Pulmonary artery endothelial cell (primary cell): ENCODE data around the gene E2F2. TPM values are rescaled to one million over a fixed set of nuclear protein-coding genes. Genes with fewer than 3 reads are reported as not detected.

Source experiments
- DNase-seq: peaks from one replicate; pipeline ENCODE4 v3.0.0-alpha.2; 2011; ENCODE audit warnings: low read depth, low spot score
- total RNA-seq: library from RNA; depleted of rRNA; stranded (reverse); fragments of >200 nt; gene quantifications from 2 replicates; pipeline ENCODE4 v1.2.3, GENCODE V29; 2014

E2F2 gene
- total RNA-seq = 2.1 and 3.8 TPM in 2 replicates

- DNase-seq = no peak
Measured at GRCh38 chr1:23530747-23531561, at the start of gene E2F2. Gene E2F2, minus strand, starts transcription at chr1:23531233. Its CDS starts 440 bp downstream, at chr1:23530793.

DNA sequence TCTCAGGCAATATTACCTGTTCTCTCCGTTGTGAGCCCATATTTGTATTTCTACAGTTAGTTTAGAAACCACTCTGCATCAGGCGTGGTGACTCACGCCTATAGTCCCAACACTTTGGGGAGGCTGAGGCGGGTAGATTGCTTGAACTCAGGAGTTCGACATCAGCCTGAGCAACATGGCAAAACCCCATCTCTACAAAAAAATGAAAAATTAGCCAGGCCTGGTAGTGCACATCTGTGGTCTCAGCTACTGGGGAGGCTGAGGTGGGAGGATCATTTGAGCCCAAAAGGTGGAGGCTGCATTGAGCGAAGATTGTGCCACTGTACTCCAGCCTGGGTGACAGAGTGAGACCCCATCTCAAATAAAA lies 47.9 kb upstream of the E2F2 start:
- no peak for DNase-seq

- no peak for DNase-seq
Measured at GRCh38 chr1:23578311-23578996, 47.4 kb upstream of the E2F2 start.

DNA sequence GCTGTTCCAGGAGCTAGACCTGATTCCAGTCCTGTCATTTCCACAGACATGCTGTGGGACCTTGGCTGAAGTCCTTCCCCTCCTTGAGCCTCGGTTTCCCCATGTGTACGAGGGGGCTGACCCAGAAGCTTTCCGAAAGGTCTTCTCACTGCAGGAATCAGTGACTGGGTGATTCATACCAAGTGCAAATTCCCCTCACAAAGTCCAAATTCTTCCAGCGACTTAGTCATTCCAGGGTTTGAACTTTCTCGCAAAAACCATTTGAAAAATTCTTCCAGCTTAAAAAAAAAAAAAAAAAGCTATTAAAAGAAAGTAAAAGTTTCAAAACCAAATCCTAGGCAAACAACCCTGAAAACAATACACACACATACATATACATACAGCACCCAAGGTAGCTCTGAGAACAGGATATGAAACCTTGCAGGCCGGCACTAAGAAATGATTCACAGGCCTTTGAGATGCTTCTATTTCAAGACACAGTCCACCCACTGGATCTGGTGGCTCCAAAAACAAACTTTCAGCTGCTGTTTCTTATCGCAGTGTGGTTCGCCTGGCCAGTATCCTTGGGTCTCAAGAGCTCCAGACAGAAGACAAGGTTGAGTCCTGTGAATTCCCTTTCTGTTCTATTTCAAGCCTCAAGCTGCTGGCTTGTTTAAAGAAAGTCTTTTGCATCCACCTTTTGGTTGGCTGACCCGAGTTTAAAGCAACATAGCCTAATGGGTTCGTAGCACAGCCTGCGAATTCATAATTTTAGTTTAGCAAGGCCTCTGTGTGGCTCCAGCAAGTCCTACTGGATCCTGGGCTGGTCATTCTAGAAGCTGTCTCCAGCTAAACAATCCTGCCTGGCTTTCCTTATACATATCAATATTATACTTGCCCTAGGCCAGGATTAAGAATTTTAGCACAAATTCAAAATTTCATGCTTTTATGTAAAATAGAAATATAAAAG lies 46.3 kb upstream of the E2F2 start:
- no peak for DNase-seq

- DNase-seq = no peak
Measured at GRCh38 chr1:23576338-23577055, 45.5 kb upstream of the E2F2 start.

GRCh38 chr1:23575226-23575810 lies 44.3 kb upstream of the E2F2 start:
- DNase-seq = no peak

DNA sequence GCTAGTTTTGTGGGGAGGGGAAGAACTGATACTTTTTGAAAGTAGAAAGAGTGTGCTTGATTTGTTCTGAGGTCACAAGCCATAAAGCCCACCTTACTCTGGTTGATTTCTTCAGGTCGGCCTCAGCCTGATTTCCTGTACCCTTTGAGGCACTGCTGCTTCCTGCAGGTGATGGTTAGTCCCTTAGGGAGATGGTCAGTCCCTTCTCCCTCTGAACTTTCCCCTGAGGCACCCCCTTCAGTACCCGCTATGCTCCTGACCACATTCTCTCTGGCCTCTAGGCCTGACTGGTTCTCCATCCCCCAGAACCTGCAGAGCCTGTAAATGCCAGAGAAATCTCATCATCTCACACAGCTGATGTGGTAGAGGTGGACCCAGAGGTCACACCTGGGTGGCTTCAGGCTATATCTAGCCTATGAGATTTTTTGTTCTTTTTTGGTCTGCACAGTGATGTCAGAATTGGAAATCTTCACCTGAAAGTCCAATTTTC lies 43.3 kb upstream of the E2F2 start:
- DNase-seq = no peak

- DNase-seq = no peak
Measured at GRCh38 chr1:23573574-23574182, 42.6 kb upstream of the E2F2 start.

DNA sequence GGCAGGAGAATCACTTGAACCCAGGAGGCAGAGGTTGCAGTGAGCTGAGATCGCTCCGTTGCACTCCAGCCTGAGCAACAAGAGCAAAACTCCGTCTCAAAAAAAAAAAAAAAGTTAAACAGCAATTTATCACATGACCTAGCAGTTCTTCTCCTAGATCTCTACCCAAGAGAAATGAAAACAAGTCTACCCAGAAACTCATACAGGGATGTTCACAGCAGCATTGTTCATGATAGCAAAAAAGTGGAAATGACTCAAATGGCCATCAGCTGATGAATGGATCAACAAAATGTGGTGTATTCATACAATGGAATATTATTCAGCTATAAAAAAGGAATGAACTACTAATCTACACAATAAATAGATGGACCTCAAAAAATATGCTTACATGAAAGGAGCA lies 40.4 kb upstream of the E2F2 start:
- no peak for DNase-seq

DNA sequence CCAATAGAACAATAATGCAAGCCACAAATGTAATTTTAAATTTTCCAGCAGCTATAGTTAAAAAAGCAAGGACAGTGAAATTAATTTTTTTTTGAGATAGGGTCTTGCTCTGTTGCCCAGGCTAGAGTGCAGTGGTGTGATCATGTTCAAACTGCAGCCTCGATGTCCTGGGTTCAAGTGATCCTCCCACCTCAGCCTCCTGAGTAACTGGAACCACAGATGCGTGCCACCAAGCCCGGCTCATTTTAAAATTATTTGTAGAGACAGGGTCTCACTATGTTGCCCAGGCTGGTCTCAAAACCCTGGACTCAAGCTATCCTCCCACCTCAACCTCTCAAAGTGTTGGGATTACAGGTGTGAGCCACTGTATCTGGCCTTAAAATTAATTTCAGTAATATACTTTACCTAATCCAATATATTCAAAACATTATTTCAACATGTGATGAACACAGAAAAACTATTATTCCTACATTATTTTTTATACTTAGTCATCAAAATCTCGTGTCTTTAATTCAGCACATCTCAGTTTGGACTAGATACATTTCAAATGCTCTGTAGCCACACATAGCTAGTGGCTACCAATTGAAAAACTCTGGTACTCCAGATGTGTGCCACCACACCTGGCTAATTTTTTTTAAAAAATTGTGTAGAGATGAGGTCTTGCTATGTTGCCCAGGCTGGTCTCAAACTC lies 39.1 kb upstream of the E2F2 start:
- no peak for DNase-seq

DNA sequence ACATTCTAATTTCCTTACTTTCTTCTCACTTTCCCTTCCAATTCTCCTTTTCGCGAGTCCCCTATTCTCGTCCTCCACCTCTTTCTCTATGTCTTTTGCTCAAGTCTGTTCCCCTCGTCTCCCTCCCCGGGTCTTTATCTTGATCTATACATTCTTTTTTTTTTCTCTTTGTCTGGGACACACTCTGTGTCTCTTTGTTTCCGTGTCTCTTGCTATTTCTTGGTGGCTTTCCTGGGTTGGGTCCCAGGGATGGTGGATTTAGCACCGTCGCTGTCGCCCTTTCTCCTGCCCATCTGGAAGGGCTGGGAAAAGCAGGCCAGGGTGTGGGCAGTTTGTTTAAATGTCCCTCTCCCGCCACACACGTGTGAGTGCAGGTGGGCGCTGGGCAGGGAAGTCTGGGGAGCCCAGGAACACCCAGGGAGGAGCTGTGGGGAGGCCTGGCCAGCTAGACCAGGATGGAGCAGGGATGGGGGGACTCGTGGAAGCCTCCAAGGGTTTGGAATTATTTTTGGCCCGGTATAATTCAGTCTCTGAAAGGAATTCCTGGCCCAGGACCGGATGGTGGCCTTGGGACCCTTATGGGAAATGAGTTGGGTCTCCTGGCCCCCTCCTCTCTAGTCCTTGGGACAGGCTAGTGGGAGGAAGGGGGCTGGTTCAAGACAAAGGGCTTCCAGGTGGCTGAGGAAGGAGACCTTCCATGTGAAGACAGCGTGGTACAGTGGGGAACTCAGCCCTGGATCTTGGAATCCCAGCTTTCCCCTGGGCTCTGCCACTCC lies 37.8 kb upstream of the E2F2 start:
- no peak for DNase-seq

DNA sequence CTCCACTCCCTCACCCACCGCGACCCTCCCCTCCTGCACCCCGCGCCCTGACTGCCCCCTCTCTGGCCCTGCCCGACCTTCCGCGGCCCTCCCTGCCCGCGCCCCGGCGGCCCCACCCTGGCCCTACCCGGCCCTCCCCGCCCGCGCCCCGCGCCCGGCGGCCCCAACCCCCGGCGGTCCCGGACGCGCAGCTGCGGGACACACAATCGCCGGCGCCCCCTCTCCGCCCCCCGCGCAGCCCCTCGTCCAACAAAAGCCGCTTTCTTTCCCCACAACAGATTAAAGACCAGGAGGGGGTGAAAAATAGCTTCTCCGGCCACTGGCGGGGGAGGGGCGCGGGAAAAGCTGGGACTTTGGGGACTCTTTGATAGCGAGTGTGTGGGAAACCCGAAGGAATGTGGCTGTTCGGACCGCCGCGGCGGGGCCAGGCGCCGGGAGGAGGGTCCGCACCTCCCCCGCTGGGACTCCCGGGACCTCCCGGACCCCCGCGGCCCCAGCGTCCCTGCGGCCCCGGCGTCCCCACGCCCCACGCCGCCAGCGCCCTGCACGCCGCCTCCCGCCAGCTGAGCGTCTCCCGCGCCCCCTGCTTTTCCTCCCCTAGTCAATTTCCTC lies 37.1 kb upstream of the E2F2 start:
- no peak for DNase-seq

DNA sequence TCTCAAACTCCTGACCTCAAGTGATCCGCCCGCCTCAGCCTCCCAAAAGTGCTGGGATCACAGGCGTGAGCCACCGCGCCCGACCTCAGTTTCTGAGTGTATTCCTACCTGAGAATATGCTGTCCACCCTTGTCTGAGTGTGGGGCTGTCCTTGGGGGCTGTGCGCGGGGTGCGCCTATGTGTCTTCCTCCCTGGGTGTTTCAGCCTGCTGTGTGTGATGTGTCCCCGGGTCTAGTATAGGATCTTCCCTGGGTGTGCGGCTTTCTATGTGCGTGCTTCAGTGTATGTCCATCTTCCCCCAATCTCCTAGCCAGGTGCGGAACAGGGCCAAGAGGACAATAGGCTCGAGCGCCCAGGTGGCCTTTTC lies 36.6 kb upstream of the E2F2 start:
- no peak for DNase-seq

DNA sequence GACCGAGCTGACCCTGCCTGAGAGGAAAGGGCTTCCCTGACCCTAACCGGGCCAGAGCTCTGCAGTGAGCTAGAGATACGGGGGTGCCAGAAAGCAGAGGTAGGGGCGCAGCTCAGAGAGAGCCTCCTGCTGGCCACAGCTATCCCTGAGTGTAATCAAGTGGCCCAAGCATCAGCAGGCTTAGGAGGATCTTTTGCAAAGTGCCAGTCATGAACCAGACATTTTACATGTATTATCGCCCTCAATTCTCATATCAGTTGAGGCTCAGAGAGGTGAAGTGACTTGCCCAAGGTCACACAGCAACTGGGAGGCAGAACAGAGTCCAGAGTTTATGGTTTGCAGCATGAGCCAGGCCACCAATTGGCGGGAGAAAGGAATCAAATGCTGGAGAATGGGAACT lies 35.3 kb upstream of the E2F2 start:
- no peak for DNase-seq

- no peak for DNase-seq
Measured at GRCh38 chr1:23565776-23566175, 34.7 kb upstream of the E2F2 start.

- no peak for DNase-seq
Measured at GRCh38 chr1:23564529-23565122, 33.6 kb upstream of the E2F2 start.

DNA sequence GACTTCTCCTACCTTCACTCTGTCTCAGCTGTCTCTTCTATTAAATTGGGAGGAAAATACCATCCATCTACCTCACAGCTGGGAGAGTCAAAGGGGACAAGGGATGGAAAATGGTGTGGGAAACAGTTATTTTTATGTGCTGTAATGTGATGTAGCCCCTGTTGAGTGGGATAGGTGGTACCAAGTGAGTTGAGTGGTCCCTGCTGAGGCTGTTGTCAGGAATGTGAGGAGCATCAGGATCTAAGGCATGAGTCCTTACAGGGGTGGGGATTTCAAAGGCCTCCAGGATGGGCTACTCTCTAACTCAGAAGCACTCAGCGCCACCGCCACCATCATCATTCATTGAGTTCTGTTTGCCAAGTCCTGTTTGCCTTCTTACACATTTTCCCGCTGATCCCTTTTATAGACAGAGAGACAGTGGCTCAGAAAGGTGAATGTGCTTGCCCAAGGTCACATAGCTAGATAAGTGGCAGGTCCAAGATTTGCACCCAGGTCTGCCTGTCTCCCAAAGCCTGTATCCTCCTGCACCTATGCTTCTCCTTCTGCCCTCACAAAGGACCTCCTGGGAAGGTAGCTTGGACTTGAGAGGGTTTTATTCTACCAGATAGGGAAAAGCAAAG lies 32.8 kb upstream of the E2F2 start:
- DNase-seq = no peak

- no peak for DNase-seq
Measured at GRCh38 chr1:23563003-23563402, 32.0 kb upstream of the E2F2 start.
